Osteoblast (primary cell): ENCODE results near the gene SIRT5. TPM values are rescaled to one million over a fixed set of nuclear protein-coding genes. Genes with fewer than 3 reads are reported as not detected.
A peak's percentile ranks its signal among the peaks of the same experiment; 100 is the strongest.

Experiments
- DNase-seq: peaks from one replicate; pipeline ENCODE4 v3.0.0; 2011; ENCODE audit warnings: low spot score, mixed read lengths; ENCODE audit not compliant: insufficient read length; ENCODE audit errors: missing footprints
- H2AFZ ChIP-seq: 2 replicates; pipeline ENCODE4 v1.6.0; 2011; ENCODE audit warnings: mild to moderate bottlenecking, low read length
- H3K27ac ChIP-seq: 2 replicates; pipeline ENCODE4 v1.5.1; 2011; ENCODE audit warnings: mild to moderate bottlenecking, low read depth, low read length, moderate library complexity
- H3K27me3 ChIP-seq: 2 replicates; pipeline ENCODE4 v1.6.0; 2012; ENCODE audit warnings: mild to moderate bottlenecking, control low read depth, inconsistent platforms, low read length, moderate library complexity; ENCODE audit not compliant: insufficient read depth
- H3K36me3 ChIP-seq: 2 replicates; pipeline ENCODE4 v1.5.1; 2011; ENCODE audit warnings: mild to moderate bottlenecking, low read length, control low read depth, moderate library complexity; ENCODE audit not compliant: insufficient read depth
- H3K4me1 ChIP-seq: 2 replicates; pipeline ENCODE4 v1.5.1; 2011; ENCODE audit warnings: mild to moderate bottlenecking, low read length, control low read depth, moderate library complexity; ENCODE audit not compliant: insufficient read depth
- H3K4me2 ChIP-seq: 2 replicates; pipeline ENCODE4 v1.6.0; 2011; ENCODE audit warnings: mild to moderate bottlenecking, low read length; ENCODE audit not compliant: insufficient read depth
- H3K4me3 ChIP-seq: fragments of 200-600 bp; sonication (generic); 3 replicates; pipeline ENCODE4 v1.5.1; 2012; ENCODE audit warnings: mild to moderate bottlenecking, low read length, inconsistent platforms; ENCODE audit not compliant: insufficient read depth
- H3K79me2 ChIP-seq: 2 replicates; pipeline ENCODE4 v1.6.0; 2012; ENCODE audit warnings: mild to moderate bottlenecking, low read length, control low read depth, inconsistent platforms; ENCODE audit not compliant: insufficient read depth
- H3K9me3 ChIP-seq: 2 replicates; pipeline ENCODE4 v1.5.1; 2011; ENCODE audit warnings: low read depth, low read length, control low read depth
- H4K20me1 ChIP-seq: 2 replicates; pipeline ENCODE4 v1.6.0; 2012; ENCODE audit warnings: mild to moderate bottlenecking, low read length, control low read depth; ENCODE audit not compliant: insufficient read depth
- CTCF ChIP-seq: IDR thresholded peaks from 2 replicates; pipeline ENCODE4 v1.5.1; 2011; ENCODE audit warnings: mild to moderate bottlenecking, low read depth, low read length, moderate library complexity; ENCODE audit errors: extremely low read depth
- total RNA-seq: library from RNA; depleted of rRNA; stranded (reverse); fragments of >200 nt; gene quantifications from 2 replicates; pipeline ENCODE4 v1.2.3, GENCODE V29; 2012

The SIRT5 gene
- total RNA-seq, 1 donor = 9.0 TPM

- H3K36me3 ChIP-seq = no peaks in the 10 kb centered on the region
- no peaks in the 10 kb centered on the region for H4K20me1 ChIP-seq
- H3K79me2 ChIP-seq = no peaks in the 10 kb centered on the region
- H3K27ac ChIP-seq = no peak overlapping the region
- DNase-seq = no peak
- H3K4me3 ChIP-seq = no peak overlapping the region
- H3K9me3 ChIP-seq = no peaks in the 10 kb centered on the region
- no peaks in the 10 kb centered on the region for H3K27me3 ChIP-seq
- peaks cover 4% of the 10 kb centered on the region for H3K4me1 ChIP-seq
- H3K4me2 ChIP-seq = no peak overlapping the region
- no peak overlapping the region for H2AFZ ChIP-seq
- TF ChIP-seq CTCF = no peak
Observed at GRCh38 chr6:13550656-13551055, 23.7 kb upstream of the SIRT5 start.

GRCh38 chr6:13553646-13554045 lies 20.8 kb upstream of the SIRT5 start:
- Histone ChIP-seq H3K4me3 (no peak overlapping the region), H3K27ac (no peak overlapping the region), H3K36me3 (no peaks in the 10 kb centered on the region), H2AFZ (no peak overlapping the region), H3K4me1 (peaks cover 4% of the 10 kb centered on the region), H3K9me3 (no peaks in the 10 kb centered on the region), H3K4me2 (no peak overlapping the region), H3K79me2 (no peaks in the 10 kb centered on the region), H3K27me3 (no peaks in the 10 kb centered on the region), H4K20me1 (no peaks in the 10 kb centered on the region)
- no peak for DNase-seq
- no peak for TF ChIP-seq CTCF

DNA sequence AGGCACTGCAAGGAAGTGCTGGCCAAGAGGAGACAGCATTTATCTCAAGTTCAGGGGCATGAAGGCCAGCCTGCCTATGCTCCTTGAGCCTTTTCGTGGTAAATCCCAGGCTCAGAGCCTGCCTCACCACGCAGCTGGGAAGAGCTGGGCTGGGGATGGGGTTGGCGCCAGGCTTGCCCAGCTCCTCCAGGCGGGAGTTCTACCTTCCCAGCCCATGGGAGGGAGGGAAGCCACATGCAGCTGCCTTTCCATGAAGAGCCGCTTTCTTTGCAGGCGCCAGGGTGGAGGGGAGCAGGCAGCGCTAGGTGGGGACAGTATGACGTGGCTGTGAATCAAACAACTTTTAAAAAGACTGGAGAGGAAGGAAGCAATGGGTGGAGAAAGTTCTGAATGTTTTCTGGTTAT lies 19.5 kb upstream of the SIRT5 start:
- no peaks in the 10 kb centered on the region for H3K9me3 ChIP-seq
- H3K79me2 ChIP-seq = no peaks in the 10 kb centered on the region
- no peak overlapping the region for H3K27ac ChIP-seq
- DNase-seq = no peak
- H4K20me1 ChIP-seq = no peaks in the 10 kb centered on the region
- H3K36me3 ChIP-seq = no peaks in the 10 kb centered on the region
- H3K27me3 ChIP-seq = no peaks in the 10 kb centered on the region
- H2AFZ ChIP-seq = peak overlapping the region; percentile 82
- no peak for TF ChIP-seq CTCF
- peak overlapping the region; percentile 59 for H3K4me2 ChIP-seq
- H3K4me1 ChIP-seq = peaks cover 4% of the 10 kb centered on the region
- H3K4me3 ChIP-seq = peak overlapping the region; percentile 29

- Histone ChIP-seq H3K4me3 (no peak overlapping the region), H3K27ac (no peak overlapping the region), H4K20me1 (no peaks in the 10 kb centered on the region), H3K4me1 (peaks cover 4% of the 10 kb centered on the region), H3K4me2 (no peak overlapping the region), H3K9me3 (no peaks in the 10 kb centered on the region), H3K79me2 (no peaks in the 10 kb centered on the region), H2AFZ (no peak overlapping the region), H3K36me3 (no peaks in the 10 kb centered on the region), H3K27me3 (no peaks in the 10 kb centered on the region)
- no peak for DNase-seq
- no peak for TF ChIP-seq CTCF
Observed at GRCh38 chr6:13557841-13558240, 16.6 kb upstream of the SIRT5 start.
